Measurements from ENCODE around the gene RNU5B-1.
A peak's percentile ranks its signal among the peaks of the same experiment; 100 is the strongest.

Gene RNU5B-1

DNA sequence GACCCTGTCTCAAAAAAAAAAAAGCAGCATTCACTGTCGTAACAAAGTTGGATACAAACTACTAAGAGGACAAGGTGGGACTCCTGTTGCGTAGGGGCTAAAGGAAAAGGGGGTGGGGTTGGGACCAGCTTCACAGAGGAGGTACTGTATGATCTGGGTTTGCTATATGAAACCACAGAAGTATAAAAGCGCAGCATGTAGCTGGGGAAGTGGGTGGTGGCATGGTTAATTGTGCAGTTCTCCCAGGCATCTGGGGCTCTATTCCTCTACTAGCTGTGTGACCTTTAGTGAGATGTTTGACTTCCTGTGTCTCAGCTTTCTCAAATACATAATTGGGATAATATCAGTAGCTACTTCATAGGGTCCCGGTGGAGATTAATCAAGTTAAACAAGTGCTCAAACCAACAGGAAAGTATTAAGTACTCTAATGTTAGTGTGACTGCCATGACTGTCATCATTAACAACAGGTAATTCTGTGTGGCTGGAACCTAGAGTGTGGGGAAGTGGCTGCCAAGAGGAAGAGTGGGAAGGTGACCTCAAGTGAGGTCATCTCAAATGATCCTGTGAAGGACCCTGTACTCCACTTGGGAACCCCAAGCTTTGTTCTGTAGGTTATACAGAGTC lies 29.3 kb upstream of the RNU5B-1 start:
- H3K4me3 ChIP-seq (ENCODE audit: low read depth, low read length): no peak overlapping the region
- H3K9ac ChIP-seq (ENCODE audit: low read depth, low read length): no peak overlapping the region
- H3K9me3 ChIP-seq (ENCODE audit: control insufficient read depth, insufficient read depth, low read length): no peaks in the 10 kb centered on the region
- H3K36me3 ChIP-seq (ENCODE audit: control insufficient read depth, insufficient read depth, low read length): no peaks in the 10 kb centered on the region
- no peaks in the 10 kb centered on the region for H3K27me3 ChIP-seq (ENCODE audit: control insufficient read depth, insufficient read depth, low read length)
- H3K4me1 ChIP-seq (ENCODE audit: control insufficient read depth, insufficient read depth, low read length): peaks cover 3% of the 10 kb centered on the region

- no peak overlapping the region for H3K9ac ChIP-seq (ENCODE audit: low read depth, low read length)
- no peaks in the 10 kb centered on the region for H3K9me3 ChIP-seq (ENCODE audit: control insufficient read depth, insufficient read depth, low read length)
- no peak overlapping the region for H3K4me3 ChIP-seq (ENCODE audit: low read depth, low read length)
- no peaks in the 10 kb centered on the region for H3K27me3 ChIP-seq (ENCODE audit: control insufficient read depth, insufficient read depth, low read length)
- H3K36me3 ChIP-seq (ENCODE audit: control insufficient read depth, insufficient read depth, low read length): no peaks in the 10 kb centered on the region
- peaks cover under 1% of the 10 kb centered on the region for H3K4me1 ChIP-seq (ENCODE audit: control insufficient read depth, insufficient read depth, low read length)
Observed at GRCh38 chr15:65275728-65276126, 28.8 kb upstream of the RNU5B-1 start.

- no peak overlapping the region for H3K9ac ChIP-seq (ENCODE audit: low read depth, low read length)
- no peaks in the 10 kb centered on the region for H3K9me3 ChIP-seq (ENCODE audit: control insufficient read depth, insufficient read depth, low read length)
- no peak overlapping the region for H3K4me3 ChIP-seq (ENCODE audit: low read depth, low read length)
- no peaks in the 10 kb centered on the region for H3K4me1 ChIP-seq (ENCODE audit: control insufficient read depth, insufficient read depth, low read length)
- H3K36me3 ChIP-seq (ENCODE audit: control insufficient read depth, insufficient read depth, low read length): no peaks in the 10 kb centered on the region
- H3K27me3 ChIP-seq (ENCODE audit: control insufficient read depth, insufficient read depth, low read length): no peaks in the 10 kb centered on the region
Observed at GRCh38 chr15:65277015-65277414, 27.5 kb upstream of the RNU5B-1 start.

DNA sequence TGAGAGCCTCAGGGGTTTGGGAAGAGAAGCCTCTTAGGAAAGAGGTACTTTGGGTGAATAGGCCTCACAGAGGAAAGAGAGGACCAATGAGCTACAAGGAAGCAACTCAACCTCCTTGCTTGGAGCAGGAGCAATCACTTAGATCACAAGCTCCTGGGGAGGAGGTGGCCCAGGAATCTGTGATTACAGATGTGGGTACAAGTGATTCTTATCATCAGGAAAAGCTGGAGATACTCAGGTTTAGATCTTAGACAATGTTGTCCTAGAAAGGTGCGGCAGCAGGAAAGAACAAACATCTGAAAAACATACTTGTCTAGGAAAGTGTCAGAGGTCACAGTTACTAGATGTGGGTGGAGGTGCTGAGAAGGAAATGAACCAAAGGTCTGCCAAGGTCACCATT lies 26.0 kb upstream of the RNU5B-1 start:
- no peaks in the 10 kb centered on the region for H3K9me3 ChIP-seq (ENCODE audit: control insufficient read depth, insufficient read depth, low read length)
- no peaks in the 10 kb centered on the region for H3K36me3 ChIP-seq (ENCODE audit: control insufficient read depth, insufficient read depth, low read length)
- H3K4me3 ChIP-seq (ENCODE audit: low read depth, low read length): no peak overlapping the region
- no peak overlapping the region for H3K9ac ChIP-seq (ENCODE audit: low read depth, low read length)
- no peaks in the 10 kb centered on the region for H3K27me3 ChIP-seq (ENCODE audit: control insufficient read depth, insufficient read depth, low read length)
- H3K4me1 ChIP-seq (ENCODE audit: control insufficient read depth, insufficient read depth, low read length): no peaks in the 10 kb centered on the region

DNA sequence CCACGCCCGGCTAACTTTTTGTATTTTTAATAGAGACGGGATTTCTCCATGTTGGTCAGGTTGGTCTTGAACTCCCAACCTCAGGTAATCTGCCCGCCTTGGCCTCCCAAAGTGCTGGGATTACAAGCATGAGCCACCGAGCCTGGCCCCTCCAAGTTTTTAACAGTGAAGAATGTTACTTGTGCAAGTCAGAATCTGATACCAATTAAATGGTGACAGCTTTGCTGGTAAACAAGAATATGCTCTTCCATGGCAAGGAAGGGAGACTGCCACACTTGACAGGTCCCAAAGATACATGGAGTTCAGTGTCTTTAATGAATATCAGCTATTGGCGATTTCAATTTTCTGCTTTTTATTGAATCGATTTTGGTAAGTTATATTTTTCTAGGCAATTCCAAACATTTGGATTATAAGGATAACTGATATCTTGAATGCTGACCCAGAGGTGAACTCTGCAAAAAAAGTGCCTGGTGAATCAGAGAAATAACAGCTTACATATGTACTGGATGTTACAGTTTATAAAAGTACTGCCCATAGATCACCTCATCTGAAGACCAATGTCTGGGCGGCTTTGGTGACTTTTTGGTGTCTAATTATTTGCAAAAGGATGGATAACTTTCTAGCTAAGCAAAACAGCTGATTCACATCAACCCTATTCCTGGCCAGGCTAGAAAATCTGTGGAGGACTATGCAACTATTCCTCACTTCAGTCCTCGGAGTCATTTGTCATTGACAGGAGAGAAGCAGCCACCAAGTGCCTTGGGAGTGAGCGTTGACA lies 19.0 kb upstream of the RNU5B-1 start:
- peak overlapping the region; percentile 71 for H3K4me3 ChIP-seq (ENCODE audit: low read depth, low read length)
- no peak overlapping the region for H3K9ac ChIP-seq (ENCODE audit: low read depth, low read length)
- H3K36me3 ChIP-seq (ENCODE audit: control insufficient read depth, insufficient read depth, low read length): no peaks in the 10 kb centered on the region
- no peaks in the 10 kb centered on the region for H3K9me3 ChIP-seq (ENCODE audit: control insufficient read depth, insufficient read depth, low read length)
- H3K4me1 ChIP-seq (ENCODE audit: control insufficient read depth, insufficient read depth, low read length): peaks cover 8% of the 10 kb centered on the region
- peaks cover 24% of the 10 kb centered on the region for H3K27me3 ChIP-seq (ENCODE audit: control insufficient read depth, insufficient read depth, low read length)

GRCh38 chr15:65286069-65286703 lies 18.3 kb upstream of the RNU5B-1 start:
- H3K4me3 ChIP-seq (ENCODE audit: low read depth, low read length): peak overlapping the region; percentile 71
- no peaks in the 10 kb centered on the region for H3K9me3 ChIP-seq (ENCODE audit: control insufficient read depth, insufficient read depth, low read length)
- H3K27me3 ChIP-seq (ENCODE audit: control insufficient read depth, insufficient read depth, low read length): peaks cover 24% of the 10 kb centered on the region
- H3K9ac ChIP-seq (ENCODE audit: low read depth, low read length): no peak overlapping the region
- no peaks in the 10 kb centered on the region for H3K36me3 ChIP-seq (ENCODE audit: control insufficient read depth, insufficient read depth, low read length)
- H3K4me1 ChIP-seq (ENCODE audit: control insufficient read depth, insufficient read depth, low read length): peaks cover 8% of the 10 kb centered on the region

DNA sequence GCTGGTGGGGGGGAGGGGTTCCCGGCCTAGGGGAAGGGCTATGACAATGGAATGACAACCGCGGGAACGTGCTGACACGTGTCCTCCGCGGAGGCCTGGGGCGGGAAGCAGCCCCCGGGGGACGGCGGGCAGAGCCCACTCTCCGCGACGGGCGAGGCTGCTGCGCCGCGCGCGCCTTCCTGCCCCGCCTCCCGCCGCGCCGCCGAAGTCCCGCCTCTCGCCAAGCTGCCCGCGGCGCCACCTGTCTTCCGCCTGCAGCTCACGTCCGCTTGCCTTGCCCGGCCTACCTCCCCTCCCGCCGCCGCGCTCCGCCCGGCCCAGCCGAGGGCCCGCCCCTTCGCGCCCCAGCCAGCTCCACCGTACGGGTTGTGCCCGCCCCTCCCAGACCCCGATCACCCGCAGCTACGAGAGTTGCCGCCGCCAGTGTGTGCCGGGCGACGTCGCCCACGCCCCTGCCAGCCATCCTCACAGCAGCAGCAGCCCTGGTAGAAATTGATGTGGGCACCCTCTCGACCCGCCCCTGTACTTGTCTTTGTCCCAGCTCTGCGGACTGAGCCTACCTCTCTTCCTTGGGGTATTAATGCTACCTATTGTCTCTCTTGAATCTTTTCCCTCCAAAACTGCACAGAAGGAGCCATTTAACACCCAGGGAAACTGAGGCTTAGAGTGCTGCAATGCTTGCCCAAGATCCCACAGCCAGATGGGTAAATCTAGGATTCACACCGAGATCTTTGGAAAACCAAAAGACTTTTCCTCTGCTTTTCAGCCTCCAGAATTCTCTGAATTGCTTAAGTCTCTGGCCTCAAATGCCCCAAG lies 17.6 kb upstream of the RNU5B-1 start, which contains the start of gene PARP16:
Gene PARP16, minus strand, starts transcription at position 180 of the 816 bp plus-strand sequence. CDS start 457 bp downstream, outside the sequence.
- Histone ChIP-seq H3K9me3 (ENCODE audit: control insufficient read depth, insufficient read depth, low read length) (no peaks in the 10 kb centered on the region), H3K36me3 (ENCODE audit: control insufficient read depth, insufficient read depth, low read length) (no peaks in the 10 kb centered on the region), H3K9ac (ENCODE audit: low read depth, low read length) (no peak within 1 kb of the TSS), H3K27me3 (ENCODE audit: control insufficient read depth, insufficient read depth, low read length) (peaks cover 24% of the 10 kb centered on the region), H3K4me1 (ENCODE audit: control insufficient read depth, insufficient read depth, low read length) (peaks cover 8% of the 10 kb centered on the region), H3K4me3 (ENCODE audit: low read depth, low read length) (peak within 1 kb of the TSS; percentile 71)

DNA sequence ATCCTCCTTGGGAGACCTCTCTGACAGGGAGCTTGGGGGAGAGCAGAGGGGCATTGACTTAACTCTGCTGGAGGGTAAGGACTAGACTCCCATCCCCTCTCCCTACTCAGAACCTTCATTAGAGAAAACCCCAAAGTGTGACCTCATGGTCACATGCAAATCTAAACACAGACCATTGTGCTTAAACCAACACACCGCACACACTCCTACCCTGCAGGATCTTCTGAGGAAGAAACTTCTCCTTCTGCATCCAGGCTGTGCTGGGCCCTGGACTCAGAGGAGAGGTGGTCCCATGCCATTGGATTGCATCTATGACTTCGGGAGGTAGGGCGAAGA lies 17.0 kb upstream of the RNU5B-1 start:
- Histone ChIP-seq H3K9ac (ENCODE audit: low read depth, low read length) (no peak overlapping the region), H3K4me1 (ENCODE audit: control insufficient read depth, insufficient read depth, low read length) (peaks cover 8% of the 10 kb centered on the region), H3K27me3 (ENCODE audit: control insufficient read depth, insufficient read depth, low read length) (peaks cover 24% of the 10 kb centered on the region), H3K36me3 (ENCODE audit: control insufficient read depth, insufficient read depth, low read length) (no peaks in the 10 kb centered on the region), H3K4me3 (ENCODE audit: low read depth, low read length) (peak overlapping the region; percentile 51), H3K9me3 (ENCODE audit: control insufficient read depth, insufficient read depth, low read length) (no peaks in the 10 kb centered on the region)

- no peak overlapping the region for H3K4me3 ChIP-seq (ENCODE audit: low read depth, low read length)
- peaks cover 8% of the 10 kb centered on the region for H3K4me1 ChIP-seq (ENCODE audit: control insufficient read depth, insufficient read depth, low read length)
- no peaks in the 10 kb centered on the region for H3K9me3 ChIP-seq (ENCODE audit: control insufficient read depth, insufficient read depth, low read length)
- H3K36me3 ChIP-seq (ENCODE audit: control insufficient read depth, insufficient read depth, low read length): no peaks in the 10 kb centered on the region
- H3K27me3 ChIP-seq (ENCODE audit: control insufficient read depth, insufficient read depth, low read length): peaks cover 24% of the 10 kb centered on the region
- no peak overlapping the region for H3K9ac ChIP-seq (ENCODE audit: low read depth, low read length)
Observed at GRCh38 chr15:65289261-65289854, 15.1 kb upstream of the RNU5B-1 start.

GRCh38 chr15:65290228-65290627 lies 14.2 kb upstream of the RNU5B-1 start:
- Histone ChIP-seq H3K36me3 (ENCODE audit: control insufficient read depth, insufficient read depth, low read length) (no peaks in the 10 kb centered on the region), H3K9ac (ENCODE audit: low read depth, low read length) (no peak overlapping the region), H3K4me3 (ENCODE audit: low read depth, low read length) (no peak overlapping the region), H3K27me3 (ENCODE audit: control insufficient read depth, insufficient read depth, low read length) (peaks cover 24% of the 10 kb centered on the region), H3K9me3 (ENCODE audit: control insufficient read depth, insufficient read depth, low read length) (no peaks in the 10 kb centered on the region), H3K4me1 (ENCODE audit: control insufficient read depth, insufficient read depth, low read length) (peaks cover 8% of the 10 kb centered on the region)

DNA sequence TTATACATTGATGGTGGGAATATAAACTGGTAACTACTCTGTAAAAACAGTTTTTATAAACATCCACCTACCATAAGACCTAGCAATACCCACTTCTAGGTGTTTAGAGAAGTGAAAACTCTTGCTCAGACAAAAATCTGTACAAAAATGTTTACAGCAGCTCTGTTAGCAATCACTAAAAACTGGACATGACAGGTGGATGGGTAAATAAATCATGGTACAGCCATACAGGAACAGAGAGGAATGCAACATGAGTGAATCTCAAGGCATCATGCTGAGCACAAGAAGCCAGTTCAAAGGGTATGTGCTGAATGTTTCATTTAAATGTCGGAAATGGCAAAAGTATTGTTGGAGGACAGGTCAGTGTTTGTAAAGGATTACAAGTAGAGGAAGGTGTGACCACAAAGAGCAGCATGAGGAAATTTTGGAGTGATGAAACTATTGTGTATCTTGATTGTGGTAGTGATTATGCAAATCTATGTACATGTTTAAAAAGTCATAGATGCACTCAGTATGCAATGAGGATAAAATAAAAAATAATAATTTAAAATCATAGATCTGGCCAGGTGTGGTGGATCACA lies 11.4 kb upstream of the RNU5B-1 start:
- H3K9ac ChIP-seq (ENCODE audit: low read depth, low read length): no peak overlapping the region
- H3K4me3 ChIP-seq (ENCODE audit: low read depth, low read length): no peak overlapping the region
- H3K27me3 ChIP-seq (ENCODE audit: control insufficient read depth, insufficient read depth, low read length): peaks cover 7% of the 10 kb centered on the region
- H3K36me3 ChIP-seq (ENCODE audit: control insufficient read depth, insufficient read depth, low read length): no peaks in the 10 kb centered on the region
- H3K4me1 ChIP-seq (ENCODE audit: control insufficient read depth, insufficient read depth, low read length): no peaks in the 10 kb centered on the region
- no peaks in the 10 kb centered on the region for H3K9me3 ChIP-seq (ENCODE audit: control insufficient read depth, insufficient read depth, low read length)
